GM18519 (cell line): ENCODE results near the gene VRK3.
"Not testable (repeated sequence)": the region's sequence is repeated elsewhere in the genome, so short reads cannot be mapped to it uniquely, and the experiment has no call there.

Experiments
- ATAC-seq: cut with Tn5 transposase; IDR thresholded peaks from one replicate; pipeline ENCODE4 v1.9.1; 2021; ENCODE audit warnings: mild to moderate bottlenecking, moderate library complexity; ENCODE audit not compliant: unreplicated experiment, low FRiP score

Gene VRK3, protein sequence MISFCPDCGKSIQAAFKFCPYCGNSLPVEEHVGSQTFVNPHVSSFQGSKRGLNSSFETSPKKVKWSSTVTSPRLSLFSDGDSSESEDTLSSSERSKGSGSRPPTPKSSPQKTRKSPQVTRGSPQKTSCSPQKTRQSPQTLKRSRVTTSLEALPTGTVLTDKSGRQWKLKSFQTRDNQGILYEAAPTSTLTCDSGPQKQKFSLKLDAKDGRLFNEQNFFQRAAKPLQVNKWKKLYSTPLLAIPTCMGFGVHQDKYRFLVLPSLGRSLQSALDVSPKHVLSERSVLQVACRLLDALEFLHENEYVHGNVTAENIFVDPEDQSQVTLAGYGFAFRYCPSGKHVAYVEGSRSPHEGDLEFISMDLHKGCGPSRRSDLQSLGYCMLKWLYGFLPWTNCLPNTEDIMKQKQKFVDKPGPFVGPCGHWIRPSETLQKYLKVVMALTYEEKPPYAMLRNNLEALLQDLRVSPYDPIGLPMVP

DNA sequence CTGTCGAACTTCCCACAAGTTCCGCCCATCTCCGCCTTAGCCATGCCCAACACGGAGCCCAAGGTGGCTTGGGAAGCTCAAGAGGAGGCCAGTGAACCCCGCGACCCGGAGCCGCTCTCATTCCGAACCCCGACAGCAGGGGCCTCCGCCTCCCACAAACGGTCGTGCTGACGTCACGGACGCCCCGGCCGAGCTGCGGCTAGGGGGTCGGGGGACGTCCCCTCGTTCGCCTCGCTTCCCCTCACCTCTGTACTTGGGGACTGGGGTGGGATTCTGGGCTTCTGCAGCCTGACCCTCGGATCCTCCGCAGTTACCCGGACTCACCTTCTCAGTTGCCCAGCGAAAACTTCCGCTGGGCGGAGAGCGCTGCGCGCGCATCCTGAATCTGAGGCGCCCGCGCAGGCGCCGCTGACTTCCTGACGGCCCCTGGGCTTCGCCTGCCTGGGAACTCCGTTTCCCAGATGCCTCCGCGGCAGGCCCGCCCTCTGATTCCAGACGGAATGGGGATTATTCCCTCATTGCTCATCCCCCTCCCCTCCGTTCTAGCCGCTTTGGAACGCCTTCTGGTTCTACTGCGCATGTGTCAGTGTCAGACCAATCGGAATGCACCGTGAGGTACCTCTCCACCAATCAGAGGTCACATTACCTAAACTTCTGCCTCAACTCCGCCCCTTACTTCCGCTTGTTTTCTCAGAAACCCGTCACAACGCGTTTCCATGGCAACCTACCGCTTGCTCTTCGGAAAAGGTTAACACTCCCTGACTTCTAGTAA, at the start of gene VRK3:
VRK3 (minus strand) TSS at position 351 of the 772 bp plus-strand sequence. CDS start 9,210 bp downstream, outside the sequence.
- ATAC-seq, result peak; percentile 67

GRCh38 chr19:50068382-50068781, 43.2 kb upstream of the VRK3 start:
- not testable (repeated sequence) for ATAC-seq

GRCh38 chr19:50067575-50067974, 42.4 kb upstream of the VRK3 start:
- ATAC-seq, result no peak

DNA sequence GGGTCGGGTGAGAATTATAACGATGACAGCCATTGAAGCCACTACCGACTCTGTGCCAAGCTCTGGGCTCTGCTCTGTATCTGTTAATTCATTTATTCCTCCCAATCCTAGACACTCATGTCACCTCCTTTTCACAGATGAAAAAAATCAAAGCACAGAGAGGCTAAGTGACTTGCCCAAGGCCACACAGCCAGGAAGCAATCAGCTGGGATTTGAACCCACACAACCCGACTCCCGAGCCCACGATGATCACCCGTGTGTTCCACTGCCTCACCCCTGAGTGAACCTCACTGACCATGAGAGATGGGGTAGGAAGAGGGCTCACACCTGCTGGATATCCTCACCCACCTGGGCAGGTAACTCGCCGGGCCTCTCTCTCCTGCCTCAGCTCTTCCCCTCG, 40.8 kb upstream of the VRK3 start:
- no peak for ATAC-seq

DNA sequence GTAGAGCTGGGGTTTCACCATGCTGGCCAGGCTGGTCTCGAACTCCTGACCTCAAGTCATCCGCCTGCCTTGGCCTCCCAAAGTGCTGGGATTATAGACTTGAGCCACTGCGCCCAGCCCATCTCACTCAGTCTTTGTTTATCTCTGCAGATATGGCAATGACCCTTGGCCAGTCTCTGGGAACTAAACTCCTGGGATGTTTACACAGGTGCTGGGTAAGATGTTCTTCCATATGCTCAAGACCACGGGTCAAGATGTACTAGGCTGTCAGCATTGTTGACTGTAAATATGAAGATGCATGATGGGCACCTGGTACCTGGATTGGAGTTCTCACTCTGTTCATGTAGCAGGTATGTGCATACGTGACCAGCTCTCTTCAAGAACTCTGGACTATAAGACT, 36.5 kb upstream of the VRK3 start:
- ATAC-seq, result no peak

- ATAC-seq, result no peak
Observed at GRCh38 chr19:50060107-50060506, 34.9 kb upstream of the VRK3 start.

DNA sequence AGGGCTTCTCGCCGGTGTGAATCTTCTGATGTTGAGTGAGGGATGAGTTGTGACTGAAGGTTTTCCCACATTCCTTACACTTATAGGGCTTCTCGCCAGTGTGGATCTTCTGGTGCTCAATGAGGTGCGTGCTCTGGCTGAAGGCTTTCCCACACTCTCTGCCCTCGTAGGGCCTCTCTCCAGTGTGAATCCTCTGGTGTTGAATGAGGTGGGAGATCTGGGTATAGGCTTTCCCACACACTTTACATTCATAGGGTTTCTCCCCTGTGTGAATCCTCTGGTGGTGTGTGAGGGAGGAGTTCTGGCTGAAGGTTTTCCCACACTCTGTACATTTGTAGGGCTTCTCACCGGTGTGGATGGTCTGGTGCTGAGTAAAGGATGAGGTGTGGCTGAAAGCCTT, 33.9 kb upstream of the VRK3 start:
- no peak for ATAC-seq

- no peak for ATAC-seq
Observed at GRCh38 chr19:50058425-50058824, 33.3 kb upstream of the VRK3 start.

DNA sequence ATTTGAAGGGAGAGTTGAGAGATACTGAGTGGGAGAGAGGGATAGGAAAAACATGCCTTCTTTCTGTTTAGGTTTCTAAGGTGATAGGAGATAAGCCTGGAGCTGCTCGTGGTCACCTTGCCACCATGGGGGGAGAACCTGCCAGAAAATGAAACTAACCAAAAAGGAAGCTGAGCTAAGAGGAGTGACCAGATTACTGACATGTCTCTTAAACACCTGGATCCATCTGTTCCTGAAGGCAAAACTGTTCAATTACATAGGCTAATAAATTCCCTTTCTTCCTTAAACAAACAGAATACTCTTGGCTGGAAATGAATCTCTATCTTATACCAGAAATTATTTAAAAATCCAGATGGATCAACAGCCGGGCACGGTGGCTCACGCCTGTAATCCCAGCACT, 27.9 kb upstream of the VRK3 start:
- no peak for ATAC-seq

- ATAC-seq, result no peak
Observed at GRCh38 chr19:50051964-50052363, 26.8 kb upstream of the VRK3 start.

- ATAC-seq, result not testable (repeated sequence)
Observed at GRCh38 chr19:50051228-50051895, 26.2 kb upstream of the VRK3 start.

DNA sequence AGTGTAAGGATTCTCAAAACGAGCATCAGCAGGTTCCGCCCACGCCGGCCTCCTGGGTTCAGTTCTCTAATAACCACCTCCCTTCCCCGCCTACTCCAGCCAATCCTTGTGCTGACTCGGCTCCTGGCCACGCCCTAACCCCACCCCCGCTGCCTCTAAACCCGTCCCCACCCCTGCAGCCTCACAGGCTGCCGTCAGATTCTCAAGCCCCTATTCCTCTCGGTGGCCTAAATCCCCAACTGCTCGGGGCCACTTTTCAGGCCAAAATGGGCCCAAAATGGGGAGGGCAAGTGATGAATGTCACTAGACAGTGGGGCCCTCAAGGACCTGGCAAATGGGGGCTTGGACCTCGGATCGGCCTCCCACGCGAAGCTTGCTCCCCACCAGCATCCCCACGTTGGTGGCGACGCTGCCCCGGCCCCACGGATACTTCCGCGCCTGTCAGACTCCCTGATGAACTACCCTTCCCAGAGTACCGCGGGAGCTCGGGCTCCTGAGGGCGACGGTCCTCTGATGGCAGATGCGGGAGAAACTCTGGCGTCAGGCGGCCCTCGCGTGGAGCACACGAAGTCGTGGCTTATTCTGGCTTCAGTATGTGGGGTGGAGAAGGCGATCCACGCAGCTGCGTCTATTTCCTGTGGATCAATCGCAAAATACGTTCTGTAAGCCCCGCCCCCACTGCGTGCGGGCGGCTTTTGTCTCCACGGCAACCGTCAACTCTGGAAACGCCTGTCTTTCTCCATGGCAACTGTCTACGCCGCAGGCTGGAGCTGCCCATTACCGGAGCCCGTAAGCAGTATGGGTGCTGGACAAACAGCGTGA, 25.4 kb upstream of the VRK3 start:
- ATAC-seq, result no peak

- no peak for ATAC-seq
Observed at GRCh38 chr19:50047671-50048070, 22.5 kb upstream of the VRK3 start.

DNA sequence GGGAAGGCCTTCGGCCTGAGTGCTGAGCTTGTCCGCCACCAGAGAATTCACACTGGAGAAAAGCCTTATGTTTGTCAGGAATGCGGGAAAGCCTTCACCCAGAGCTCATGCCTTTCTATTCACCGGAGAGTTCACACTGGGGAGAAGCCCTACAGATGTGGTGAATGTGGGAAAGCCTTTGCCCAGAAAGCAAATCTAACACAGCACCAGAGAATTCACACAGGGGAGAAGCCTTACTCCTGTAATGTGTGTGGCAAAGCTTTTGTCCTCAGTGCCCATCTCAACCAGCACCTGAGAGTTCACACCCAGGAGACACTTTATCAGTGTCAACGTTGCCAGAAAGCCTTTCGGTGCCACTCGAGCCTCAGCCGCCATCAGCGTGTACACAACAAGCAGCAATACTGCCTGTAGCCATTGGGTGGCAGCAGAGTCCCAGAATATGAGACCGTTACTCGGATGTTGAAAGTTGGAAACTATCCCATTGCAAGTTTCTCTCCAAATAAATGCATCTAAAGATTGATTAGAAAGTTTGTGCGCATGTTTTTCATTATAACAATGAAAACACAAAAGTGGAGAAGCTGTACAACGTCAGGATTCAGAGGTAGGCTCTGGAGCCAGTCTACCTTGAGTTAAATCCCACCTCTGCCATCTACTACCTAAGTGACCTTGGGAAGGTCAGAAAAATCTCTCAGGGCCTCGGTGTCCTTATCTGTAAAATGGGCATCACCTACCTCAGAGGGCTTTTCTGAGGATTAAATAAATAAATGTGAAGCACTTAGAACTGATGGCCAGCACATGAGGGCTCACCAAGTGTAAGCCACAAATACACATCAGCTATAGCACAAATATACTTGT, 21.7 kb upstream of the VRK3 start:
- ATAC-seq, result no peak

DNA sequence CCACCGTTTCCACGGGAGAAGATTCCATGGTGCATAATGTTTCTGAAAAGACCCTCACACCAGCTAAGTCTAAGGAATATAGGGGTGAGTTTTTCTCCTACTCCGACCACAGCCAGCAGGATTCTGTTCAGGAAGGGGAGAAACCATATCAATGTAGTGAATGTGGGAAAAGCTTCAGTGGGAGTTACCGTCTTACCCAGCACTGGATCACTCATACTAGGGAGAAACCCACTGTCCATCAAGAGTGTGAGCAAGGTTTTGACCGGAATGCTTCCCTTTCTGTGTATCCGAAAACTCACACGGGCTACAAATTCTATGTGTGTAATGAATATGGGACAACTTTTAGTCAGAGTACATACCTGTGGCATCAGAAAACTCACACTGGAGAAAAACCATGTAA, 19.8 kb upstream of the VRK3 start:
- ATAC-seq, result no peak

DNA sequence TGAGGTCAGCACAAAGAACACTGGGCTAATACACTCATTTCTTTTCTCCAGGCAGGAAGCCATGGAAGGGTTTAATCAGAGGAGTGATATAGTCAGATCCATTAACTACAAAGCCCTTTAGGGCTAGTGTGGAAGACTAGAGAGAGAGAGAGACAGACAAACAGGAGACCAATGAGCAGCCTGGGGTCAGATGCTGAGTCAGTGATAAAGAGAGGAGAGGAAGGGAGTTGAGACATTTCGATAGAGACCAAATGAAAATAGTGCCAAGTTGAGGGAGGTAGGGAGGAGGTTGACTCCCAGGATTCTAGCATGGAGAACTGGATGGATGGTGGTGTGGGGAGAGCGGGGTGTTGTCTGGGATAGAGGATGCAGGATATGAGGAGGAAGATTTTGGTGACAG, 18.8 kb upstream of the VRK3 start:
- ATAC-seq, result no peak

- no peak for ATAC-seq
Observed at GRCh38 chr19:50042363-50043024, 17.3 kb upstream of the VRK3 start.

DNA sequence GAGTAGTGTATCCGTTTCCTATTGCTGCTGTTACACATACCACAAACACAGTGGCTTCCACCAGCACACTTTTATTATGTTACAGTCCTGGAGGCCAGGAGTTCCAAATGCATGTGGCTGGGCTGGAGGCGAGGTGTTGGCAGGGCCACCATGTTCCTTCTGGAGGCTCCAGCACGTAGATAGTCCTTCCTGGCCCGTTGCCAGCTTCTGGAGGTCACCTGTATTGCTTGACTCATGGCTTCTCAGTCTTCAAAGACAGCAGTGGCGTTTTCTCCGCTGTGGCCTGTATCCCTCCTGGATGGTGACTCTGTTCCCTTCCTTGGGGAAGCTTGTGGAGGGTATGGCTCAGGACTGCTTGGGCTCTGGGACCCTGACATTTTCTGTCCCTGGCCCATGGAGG, 15.8 kb upstream of the VRK3 start:
- no peak for ATAC-seq

GRCh38 chr19:50039968-50040367, 14.8 kb upstream of the VRK3 start:
- ATAC-seq, result no peak
